H9 (cell line): ENCODE results near the gene HOXA9. TPM values are rescaled to one million over a fixed set of nuclear protein-coding genes. Genes with fewer than 3 reads are reported as not detected.

Experiments used
- DNase-seq: peaks from one replicate; pipeline ENCODE4 v3.0.0-alpha.2; 2017
- H2AFZ ChIP-seq: one replicate; pipeline ENCODE4 v1.6.1; 2013; ENCODE audit warnings: mild to moderate bottlenecking, low read length, control low read depth, moderate library complexity
- H2AK5ac ChIP-seq: 2 replicates; pipeline ENCODE4 v1.6.1; 2013; ENCODE audit warnings: low read length, control low read depth, mixed read lengths; ENCODE audit not compliant: insufficient read length
- H2BK120ac ChIP-seq: one replicate; pipeline ENCODE4 v1.6.1; 2013; ENCODE audit warnings: low read depth, mild to moderate bottlenecking, low read length, control low read depth, inconsistent platforms; ENCODE audit not compliant: poor library complexity, severe bottlenecking
- H2BK12ac ChIP-seq: 2 replicates; pipeline ENCODE4 v1.6.1; 2013; ENCODE audit warnings: low read length, control low read depth, mixed read lengths, low read depth; ENCODE audit not compliant: insufficient read length
- H2BK15ac ChIP-seq: 2 replicates; pipeline ENCODE4 v1.6.1; 2013; ENCODE audit warnings: low read depth, low read length, control low read depth
- H2BK20ac ChIP-seq: one replicate; pipeline ENCODE4 v1.6.1; 2013; ENCODE audit warnings: low read depth, mild to moderate bottlenecking, low read length, control low read depth, inconsistent platforms; ENCODE audit not compliant: poor library complexity, severe bottlenecking
- H2BK5ac ChIP-seq: 2 replicates; pipeline ENCODE4 v1.6.1; 2013; ENCODE audit warnings: low read length, control low read depth, mixed read lengths; ENCODE audit not compliant: insufficient read length
- H3K14ac ChIP-seq: 2 replicates; pipeline ENCODE4 v1.6.1; 2013; ENCODE audit warnings: low read length, control low read depth; ENCODE audit not compliant: insufficient read depth
- H3K18ac ChIP-seq: 2 replicates; pipeline ENCODE4 v1.6.1; 2013; ENCODE audit warnings: low read depth, mild to moderate bottlenecking, mixed read lengths, low read length, control low read depth; ENCODE audit not compliant: insufficient read length
- H3K23ac ChIP-seq: 2 replicates; pipeline ENCODE4 v1.6.1; 2013; ENCODE audit warnings: low read length, control low read depth, mixed read lengths, low read depth; ENCODE audit not compliant: insufficient read length
- H3K23me2 ChIP-seq: 2 replicates; pipeline ENCODE4 v1.6.1; 2013; ENCODE audit warnings: low read depth, mild to moderate bottlenecking, mixed read lengths, low read length, control low read depth; ENCODE audit not compliant: insufficient read length, poor library complexity, severe bottlenecking
- H3K27ac ChIP-seq: 2 replicates; pipeline ENCODE4 v1.5.1; 2013; ENCODE audit warnings: low read length, control low read depth, mixed read lengths, low read depth; ENCODE audit not compliant: insufficient read length
- H3K27me3 ChIP-seq: 2 replicates; pipeline ENCODE4 v1.6.1; 2013; ENCODE audit warnings: low read length, control low read depth, inconsistent platforms; ENCODE audit not compliant: insufficient read depth
- H3K4ac ChIP-seq: 2 replicates; pipeline ENCODE4 v1.6.1; 2013; ENCODE audit warnings: low read depth, mild to moderate bottlenecking, control low read depth, inconsistent platforms, low read length, moderate library complexity
- H3K4me1 ChIP-seq: 2 replicates; pipeline ENCODE4 v1.6.1; 2013; ENCODE audit warnings: low read length, control low read depth, inconsistent platforms; ENCODE audit not compliant: insufficient read depth
- H3K4me2 ChIP-seq: 2 replicates; pipeline ENCODE4 v1.6.1; 2013; ENCODE audit warnings: low read length, control low read depth, mixed read lengths; ENCODE audit not compliant: insufficient read length, insufficient read depth
- H3K56ac ChIP-seq: 2 replicates; pipeline ENCODE4 v1.6.1; 2013; ENCODE audit warnings: low read depth, mild to moderate bottlenecking, mixed read lengths, low read length, control low read depth; ENCODE audit not compliant: insufficient read length
- H3K79me1 ChIP-seq: 2 replicates; pipeline ENCODE4 v1.6.1; 2013; ENCODE audit warnings: low read depth, mild to moderate bottlenecking, moderate library complexity, low read length, control low read depth, inconsistent platforms; ENCODE audit not compliant: insufficient read depth, poor library complexity, severe bottlenecking
- H3K79me2 ChIP-seq: 2 replicates; pipeline ENCODE4 v1.6.1; 2013; ENCODE audit warnings: low read length, control low read depth, inconsistent platforms; ENCODE audit not compliant: insufficient read depth
- H3K9ac ChIP-seq: 2 replicates; pipeline ENCODE4 v1.6.1; 2013; ENCODE audit warnings: low read length, control low read depth, mixed read lengths; ENCODE audit not compliant: insufficient read length; ENCODE audit errors: extremely low read depth
- H3K9me3 ChIP-seq: one replicate; pipeline ENCODE4 v1.6.1; 2013; ENCODE audit warnings: low read depth, low read length, inconsistent platforms; ENCODE audit not compliant: control insufficient read depth
- H3T11ph ChIP-seq: one replicate; pipeline ENCODE4 v1.6.1; 2013; ENCODE audit warnings: mild to moderate bottlenecking, low read length, control low read depth, inconsistent platforms
- H4K20me1 ChIP-seq: one replicate; pipeline ENCODE4 v1.6.1; 2013; ENCODE audit not compliant: control insufficient read depth, insufficient read length, insufficient read depth
- H4K5ac ChIP-seq: 2 replicates; pipeline ENCODE4 v1.6.1; 2013; ENCODE audit warnings: low read depth, mild to moderate bottlenecking, mixed read lengths, low read length, control low read depth; ENCODE audit not compliant: insufficient read length
- H4K8ac ChIP-seq: replicated peaks from 2 replicates; pipeline ENCODE4 v1.6.1; 2013; ENCODE audit warnings: low read length, control low read depth, mixed read lengths, low read depth; ENCODE audit not compliant: insufficient read length
- H4K91ac ChIP-seq: 2 replicates; pipeline ENCODE4 v1.6.1; 2013; ENCODE audit warnings: low read depth, mild to moderate bottlenecking, moderate library complexity, mixed read lengths, low read length, control low read depth; ENCODE audit not compliant: insufficient read length
- H3K27ac Mint-ChIP-seq, 3 experiments: 2 replicates in 2 of 3; 3 replicates in 1 of 3; pipeline ENCODE4 v1.8.0; 2020 to 2021; ENCODE audit warnings: mixed read lengths in 3 of 3, mild to moderate bottlenecking in 1 of 3, moderate library complexity in 1 of 3
- H3K27me3 Mint-ChIP-seq: 2 replicates; pipeline ENCODE4 v1.8.0; 2021; ENCODE audit warnings: low read depth, mild to moderate bottlenecking, moderate library complexity, mixed read lengths
- H3K36me3 Mint-ChIP-seq, 3 experiments: 2 replicates in 2 of 3; 3 replicates in 1 of 3; pipeline ENCODE4 v1.8.0; 2020 to 2021; ENCODE audit warnings: low read depth in 3 of 3, mixed read lengths in 3 of 3; ENCODE audit not compliant: insufficient read depth in 1 of 3
- H3K4me1 Mint-ChIP-seq, 2 experiments: 2 replicates each; pipeline ENCODE4 v1.8.0; 2020; ENCODE audit warnings: mixed read lengths in 2 of 2
- H3K4me3 Mint-ChIP-seq, 2 experiments: 2 replicates in 1 of 2; 3 replicates in 1 of 2; pipeline ENCODE4 v1.8.0; 2020 to 2021; ENCODE audit warnings: mild to moderate bottlenecking in 2 of 2, mixed read lengths in 2 of 2, moderate library complexity in 1 of 2
- H3K9me3 Mint-ChIP-seq, 2 experiments: 2 replicates in 1 of 2; 3 replicates in 1 of 2; pipeline ENCODE4 v1.8.0; 2020; ENCODE audit warnings: mild to moderate bottlenecking in 2 of 2, mixed read lengths in 2 of 2, moderate library complexity in 1 of 2
- CTCF ChIP-seq: fragments of 200-600 bp; sonication (generic); conservative IDR thresholded peaks from 3 replicates; pipeline ENCODE4 v1.8.0; 2021; ENCODE audit warnings: antibody characterized with exemption, mild to moderate bottlenecking
- whole genome bisulfite sequencing: extraction: QIAGEN DNeasy Blood & Tissue Kit; methylation state at CpG from one replicate; pipeline ENCODE4 v1.1.7; 2013; ENCODE audit warnings: missing lambda C conversion rate, low lambda C conversion rate, mixed read lengths; ENCODE audit not compliant: insufficient read length; ENCODE audit errors: extremely low coverage; 5-methylcytosine and 5-hydroxymethylcytosine counted together
- total RNA-seq: library from RNA; stranded (reverse); gene quantifications from 2 replicates; pipeline ENCODE4 v1.2.1, GENCODE V29; 2021

Gene HOXA9
- total RNA-seq, 1 experiment from 2014 or later = not detected

- no peak overlapping the region for H3K27ac ChIP-seq
- peaks cover 17 to 29% of the 10 kb centered on the region in 2 experiments for H3K9me3 Mint-ChIP-seq
- H3K79me2 ChIP-seq = no peaks in the 10 kb centered on the region
- no peaks in the 10 kb centered on the region for H3K23me2 ChIP-seq
- H3K36me3 Mint-ChIP-seq = peaks cover 0 to 6% (median 0%) of the 10 kb centered on the region in 3 experiments; a peak in 3 of 7 replicates
- no peak overlapping the region for H2AFZ ChIP-seq
- H2BK12ac ChIP-seq = no peak overlapping the region
- H3K56ac ChIP-seq = no peak overlapping the region
- H3T11ph ChIP-seq = no peak overlapping the region
- no peaks in the 10 kb centered on the region for H3K9me3 ChIP-seq
- H4K8ac ChIP-seq = no peak overlapping the region
- H2BK120ac ChIP-seq = no peak overlapping the region
- H3K9ac ChIP-seq = no peak overlapping the region
- peak overlapping the region in 1 of 2 experiments; percentile 29; a peak in 1 of 5 replicates for H3K4me3 Mint-ChIP-seq
- H3K4me2 ChIP-seq = no peak overlapping the region
- no peak overlapping the region for H4K5ac ChIP-seq
- WGBS = no CpG with 5 or more reads among the region's 10 CpGs
- H3K4me1 Mint-ChIP-seq = peaks cover 13 to 22% of the 10 kb centered on the region in 2 experiments
- no peak overlapping the region for H2BK5ac ChIP-seq
- H4K91ac ChIP-seq = no peak overlapping the region
- H3K79me1 ChIP-seq = no peaks in the 10 kb centered on the region
- H3K27me3 ChIP-seq = peaks cover 97% of the 10 kb centered on the region
- no peak overlapping the region for H3K4ac ChIP-seq
- H3K18ac ChIP-seq = no peak overlapping the region
- no peak for DNase-seq
- no peak overlapping the region for H2BK15ac ChIP-seq
- H3K27me3 Mint-ChIP-seq = peaks cover 100% of the 10 kb centered on the region
- H3K27ac Mint-ChIP-seq = no peak overlapping the region
- no peaks in the 10 kb centered on the region for H3K4me1 ChIP-seq
- no peak overlapping the region for H2AK5ac ChIP-seq
- H3K23ac ChIP-seq = no peak overlapping the region
- TF ChIP-seq CTCF = no peak
- H4K20me1 ChIP-seq = no peaks in the 10 kb centered on the region
- H2BK20ac ChIP-seq = no peak overlapping the region
- no peak overlapping the region for H3K14ac ChIP-seq
Observed at GRCh38 chr7:27154369-27154768, 11.0 kb downstream of the HOXA9 start.
